ENCODE measurements around the gene FICD.

Gene FICD

DNA sequence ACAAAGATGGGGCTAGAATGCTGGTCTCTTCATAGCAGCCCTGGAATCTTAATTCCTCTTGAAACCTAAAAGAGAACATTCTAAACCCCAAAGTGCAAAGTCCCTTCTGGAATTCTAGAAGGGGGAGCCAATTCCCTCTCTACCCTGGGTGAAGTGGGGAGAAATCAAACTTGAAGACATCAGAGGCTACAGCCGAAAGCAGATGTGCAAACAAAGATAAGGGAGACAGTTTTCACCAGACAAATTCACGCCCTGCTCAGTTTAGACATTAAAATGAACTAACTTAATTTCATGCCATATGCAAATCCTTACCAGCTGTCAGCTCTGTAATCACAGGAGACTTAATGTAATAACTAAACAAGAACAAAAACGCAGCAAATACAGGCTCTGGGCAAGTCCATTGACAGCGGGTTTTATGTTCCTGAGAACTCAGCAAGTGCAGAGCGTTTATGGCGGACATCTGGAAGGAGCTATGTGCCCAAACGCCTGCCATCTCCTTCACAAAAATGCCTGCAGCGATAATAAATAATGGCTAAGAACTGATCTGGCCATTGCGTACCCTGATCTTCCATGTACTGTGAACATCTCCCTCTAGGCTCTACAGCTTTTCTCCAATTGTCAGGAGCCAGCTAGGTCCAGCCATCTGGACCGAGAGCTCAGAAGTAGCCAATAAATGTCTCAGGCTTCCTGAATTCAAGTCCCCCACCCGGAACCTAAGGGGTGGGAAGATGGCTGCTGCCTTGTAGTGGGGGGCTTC, 19.1 kb upstream of the FICD start:
- no peak for FAIRE-seq
- no peak for DNase-seq (ENCODE audit: extremely low spot score, insufficient read length, low read depth)

DNA sequence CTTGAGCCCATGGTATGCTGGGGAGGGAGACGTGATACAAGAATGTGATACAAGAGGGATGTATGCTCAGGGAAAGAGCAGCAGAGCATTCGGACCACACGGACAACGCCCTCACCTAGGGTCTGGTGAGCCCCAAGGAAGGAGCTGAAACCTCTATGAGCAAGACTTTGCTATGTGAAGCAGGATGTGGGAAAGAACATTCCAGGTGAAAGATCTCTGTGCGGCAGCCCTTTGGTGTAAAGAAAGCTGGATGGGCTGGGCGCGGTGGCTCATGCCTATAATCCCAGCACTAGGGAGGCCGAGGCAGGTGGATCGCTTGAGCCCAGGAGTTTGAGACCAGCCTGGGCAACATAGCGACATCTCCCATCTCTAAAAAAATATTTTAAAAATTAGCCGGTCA, 16.9 kb upstream of the FICD start:
- FAIRE-seq (no peak), DNase-seq (ENCODE audit: extremely low spot score, insufficient read length, low read depth) (no peak)

DNA sequence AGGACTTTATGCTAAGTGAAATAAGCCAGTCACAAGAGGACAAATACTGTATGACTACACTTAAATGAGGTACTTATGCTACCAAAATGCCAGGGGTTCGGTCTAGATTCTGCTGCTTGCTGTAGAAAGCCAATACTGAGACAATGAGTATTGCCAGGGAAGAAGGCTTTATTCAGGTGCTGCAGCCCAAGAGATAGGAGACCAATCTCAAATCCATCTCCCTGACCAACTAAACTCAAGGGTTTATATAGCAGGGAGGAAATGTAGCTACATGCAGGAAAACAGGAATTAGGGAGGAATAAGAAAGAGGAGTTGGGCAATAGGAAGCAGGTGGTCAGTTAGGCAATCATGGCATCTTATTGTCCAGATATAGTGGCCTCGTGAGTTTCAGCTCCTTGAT, 12.2 kb upstream of the FICD start:
- DNase-seq (ENCODE audit: extremely low spot score, insufficient read length, low read depth) (no peak), FAIRE-seq (no peak)

DNA sequence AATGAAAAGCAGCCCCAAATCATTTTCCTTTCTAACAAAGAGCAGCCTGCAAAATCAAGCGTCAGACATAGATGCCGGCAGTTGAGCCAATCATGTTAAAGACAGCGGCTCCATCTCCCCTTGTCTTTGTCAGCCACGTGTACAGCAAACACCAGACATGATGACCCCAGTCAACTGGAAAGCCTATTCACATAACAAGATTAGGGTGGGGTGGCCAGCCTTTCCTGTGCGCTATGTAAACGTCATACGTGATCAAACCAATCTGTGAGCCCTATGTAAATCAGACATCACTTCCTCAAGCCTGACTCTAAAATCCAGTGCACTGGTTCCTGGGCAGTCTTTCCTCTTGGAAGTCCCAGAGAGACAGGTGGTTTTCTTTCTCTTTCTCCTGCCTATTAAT, 9.9 kb upstream of the FICD start:
- DNase-seq (ENCODE audit: extremely low spot score, insufficient read length, low read depth) (no peak), FAIRE-seq (no peak)

DNA sequence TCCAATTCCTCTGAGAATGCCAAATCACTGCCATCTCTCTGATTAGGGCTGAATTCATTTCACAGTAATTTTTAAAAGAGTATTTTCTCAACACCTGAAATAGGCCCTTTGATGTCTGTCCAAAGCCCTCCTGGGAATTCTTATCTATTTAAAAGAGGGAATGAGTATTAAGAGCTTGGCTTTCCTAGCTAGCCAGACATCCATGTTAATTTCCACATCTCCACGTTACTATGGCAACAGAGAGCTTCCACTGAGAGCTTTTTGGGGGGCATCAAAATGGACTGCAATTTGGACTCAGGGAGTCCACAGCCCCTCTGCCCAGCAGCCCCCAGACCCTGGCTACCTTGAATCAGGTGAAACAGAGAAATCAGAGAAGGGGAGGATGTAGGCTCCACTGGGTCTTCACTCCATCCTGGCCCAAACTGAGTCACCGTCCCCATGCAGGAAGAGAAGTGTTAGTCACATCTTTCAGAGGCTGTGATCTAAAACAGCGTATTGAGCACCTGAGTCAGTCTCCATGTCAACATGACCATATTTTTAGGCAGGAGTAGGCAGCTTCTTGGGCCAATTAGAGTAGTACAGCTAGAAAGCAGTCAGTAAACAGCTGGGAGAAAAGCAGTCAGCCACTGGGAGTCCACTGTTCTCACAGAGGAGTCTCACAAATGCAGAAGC, 7.0 kb upstream of the FICD start:
- FAIRE-seq = no peak
- no peak for DNase-seq (ENCODE audit: extremely low spot score, insufficient read length, low read depth)

DNA sequence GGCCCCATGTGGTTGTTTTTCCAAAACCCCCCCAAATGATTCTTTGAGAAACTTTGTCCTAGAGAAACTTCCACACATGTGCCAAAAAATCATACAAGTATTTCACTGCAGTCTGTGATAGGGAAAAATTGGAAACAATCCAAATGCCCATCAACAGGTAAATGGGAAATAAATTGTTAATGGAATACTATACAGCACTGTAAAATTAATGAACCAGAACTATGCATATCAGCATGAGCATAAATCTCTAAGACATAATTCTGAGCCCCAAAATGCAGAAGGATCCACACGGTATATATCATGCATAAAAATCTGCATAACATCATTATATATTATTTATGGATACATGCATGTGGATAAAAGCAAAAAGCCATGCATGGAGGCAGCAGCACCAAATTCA, 5.3 kb upstream of the FICD start:
- FAIRE-seq = no peak

DNA sequence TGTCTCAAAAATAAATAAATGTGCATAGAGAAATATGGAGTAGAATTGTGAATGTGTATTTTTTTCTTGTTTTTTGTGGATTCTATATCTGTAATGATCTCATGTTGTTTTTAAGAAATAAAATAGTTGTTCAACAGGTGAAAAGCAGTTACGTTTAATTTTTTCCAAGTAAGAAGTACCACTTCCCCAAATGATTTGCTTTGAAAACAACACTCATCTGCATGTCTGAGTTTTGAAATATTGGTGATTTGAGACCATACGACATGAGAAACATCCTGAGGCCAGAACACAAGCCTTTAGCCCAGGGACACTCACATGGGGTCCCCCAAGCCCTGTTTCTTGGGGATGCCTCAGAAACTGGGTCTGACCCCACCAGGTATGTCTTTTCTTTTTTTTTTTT, 4.2 kb upstream of the FICD start:
- DNase-seq (ENCODE audit: extremely low spot score, insufficient read length, low read depth) (no peak), FAIRE-seq (no peak)

More for the DNA sequence above, 5.3 kb upstream of the FICD start:
- DNase-seq (ENCODE audit: extremely low spot score, insufficient read length, low read depth) = no peak

DNA sequence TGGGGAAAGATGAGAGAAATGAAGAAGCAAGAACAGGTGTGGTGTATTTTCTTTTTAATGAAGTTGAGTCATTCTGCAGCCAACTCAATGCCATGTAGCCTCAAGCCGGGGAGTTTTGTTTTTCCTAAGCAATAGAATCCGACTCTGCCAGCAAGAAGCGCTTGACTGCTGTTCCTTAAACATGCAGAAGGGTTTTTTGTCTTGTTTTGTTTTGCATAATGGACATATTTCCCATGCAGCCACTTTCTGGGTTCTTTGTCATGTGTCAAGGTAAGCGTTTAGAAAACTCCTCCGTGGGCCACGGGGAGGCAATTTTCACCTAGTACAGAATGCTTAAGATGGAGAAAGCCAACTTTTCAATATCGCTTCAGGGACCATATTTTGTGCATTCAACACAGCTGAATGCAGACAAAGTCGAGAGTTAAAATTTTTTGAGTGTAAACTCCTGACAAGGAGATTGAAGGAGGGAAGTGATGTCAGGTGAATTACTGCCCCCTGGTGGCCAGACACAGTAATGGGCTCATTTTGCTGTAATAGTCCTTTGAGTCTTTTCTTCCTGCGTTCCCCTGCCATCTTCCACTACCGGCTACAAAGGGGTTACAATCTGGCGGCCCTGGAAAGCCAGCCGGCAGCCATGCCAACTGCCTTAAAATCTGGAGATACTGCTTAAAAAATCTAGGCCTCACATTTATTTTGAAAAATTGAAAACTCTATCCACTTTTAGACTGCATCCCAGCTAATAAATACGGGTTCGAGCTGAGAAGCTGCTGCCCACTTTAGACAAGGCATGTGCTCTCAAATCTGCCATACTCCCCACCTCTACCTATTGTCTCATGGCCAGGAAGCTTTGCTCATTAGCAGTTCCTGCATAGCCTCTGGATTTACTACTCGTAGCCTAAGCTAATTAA, 3.2 kb upstream of the FICD start:
- no peak for DNase-seq (ENCODE audit: extremely low spot score, insufficient read length, low read depth)
- FAIRE-seq = peak; percentile 86

DNA sequence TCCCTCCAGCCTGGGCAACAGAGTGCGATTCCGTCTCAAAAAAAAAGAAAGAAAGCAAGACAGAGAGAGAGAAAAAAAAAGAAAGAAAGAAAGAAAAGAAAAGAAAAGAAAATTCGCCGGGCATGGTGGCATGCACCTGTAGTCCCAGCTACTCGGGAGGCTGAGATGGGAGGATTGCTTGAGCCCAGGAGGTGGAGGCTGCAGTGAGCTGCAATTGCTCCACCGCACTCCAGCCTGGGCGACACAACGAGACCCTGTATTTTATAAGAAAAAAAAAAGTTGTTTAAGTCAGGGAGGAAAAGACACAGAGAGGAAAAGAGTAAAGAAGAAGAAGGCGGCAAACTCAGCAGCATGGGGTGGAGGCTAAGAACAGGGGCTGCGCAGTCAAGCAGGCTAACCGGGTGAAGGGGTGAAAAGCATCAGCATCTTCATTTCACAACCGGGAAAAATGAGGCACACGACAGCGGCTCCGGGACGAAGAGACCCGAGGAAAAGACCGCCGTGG, 557 bp upstream of the FICD start:
- DNase-seq (ENCODE audit: extremely low spot score, insufficient read length, low read depth) = no peak
- FAIRE-seq = no peak

DNA sequence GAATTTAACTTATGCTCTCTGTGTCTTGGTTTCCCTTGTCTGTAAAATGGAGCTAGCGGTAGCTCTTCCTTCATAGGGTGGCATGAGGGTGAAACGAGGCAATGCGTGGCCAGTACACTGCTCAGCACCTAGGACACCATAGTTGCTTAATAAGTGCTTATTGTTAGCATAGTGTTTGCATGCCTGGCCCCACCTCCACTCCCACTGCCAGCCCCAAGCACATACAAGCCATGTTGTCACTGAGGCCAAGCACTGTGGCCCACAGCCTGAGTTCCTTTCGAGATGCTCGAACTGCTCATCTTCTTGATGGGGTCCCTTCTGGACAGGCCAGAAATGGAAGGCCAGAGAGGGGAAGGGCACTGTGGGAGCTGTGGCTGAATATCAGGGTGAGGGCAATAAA, 839 bp downstream of the FICD start:
- FAIRE-seq (peak; percentile 39), DNase-seq (ENCODE audit: extremely low spot score, insufficient read length, low read depth) (no peak)

DNA sequence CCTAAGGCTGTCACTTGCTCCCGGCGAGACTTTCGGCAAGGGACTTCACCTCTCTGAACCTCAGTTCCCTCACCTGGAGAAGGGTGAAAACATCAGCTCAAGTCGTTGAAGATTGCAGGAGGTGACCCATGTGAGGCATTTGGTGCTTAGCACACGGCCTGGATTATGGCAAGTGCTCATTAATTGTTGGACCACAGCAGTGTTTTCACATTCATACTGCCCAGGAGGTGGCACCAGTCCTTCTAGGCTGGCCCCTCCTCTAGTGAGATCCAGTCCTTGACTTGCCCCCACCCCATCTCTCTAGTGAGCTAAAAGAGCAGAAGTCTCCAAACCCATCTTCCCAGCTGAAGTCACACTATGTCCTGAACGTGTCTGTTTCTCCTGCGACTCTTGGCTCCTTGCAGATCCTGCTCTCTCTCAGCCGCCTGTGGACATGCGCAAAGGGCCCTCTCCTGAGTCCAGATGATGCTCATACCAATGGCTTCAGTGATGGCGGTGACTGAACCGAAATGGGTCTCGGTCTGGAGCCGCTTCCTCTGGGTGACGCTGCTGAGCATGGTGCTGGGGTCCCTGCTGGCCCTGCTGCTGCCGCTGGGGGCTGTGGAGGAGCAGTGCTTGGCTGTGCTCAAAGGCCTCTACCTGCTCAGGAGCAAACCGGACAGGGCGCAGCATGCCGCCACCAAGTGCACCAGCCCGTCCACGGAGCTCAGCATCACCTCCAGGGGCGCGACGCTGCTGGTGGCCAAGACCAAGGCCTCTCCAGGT, 1.6 kb downstream of the FICD start:
- FAIRE-seq = no peak
- no peak for DNase-seq (ENCODE audit: extremely low spot score, insufficient read length, low read depth)

DNA sequence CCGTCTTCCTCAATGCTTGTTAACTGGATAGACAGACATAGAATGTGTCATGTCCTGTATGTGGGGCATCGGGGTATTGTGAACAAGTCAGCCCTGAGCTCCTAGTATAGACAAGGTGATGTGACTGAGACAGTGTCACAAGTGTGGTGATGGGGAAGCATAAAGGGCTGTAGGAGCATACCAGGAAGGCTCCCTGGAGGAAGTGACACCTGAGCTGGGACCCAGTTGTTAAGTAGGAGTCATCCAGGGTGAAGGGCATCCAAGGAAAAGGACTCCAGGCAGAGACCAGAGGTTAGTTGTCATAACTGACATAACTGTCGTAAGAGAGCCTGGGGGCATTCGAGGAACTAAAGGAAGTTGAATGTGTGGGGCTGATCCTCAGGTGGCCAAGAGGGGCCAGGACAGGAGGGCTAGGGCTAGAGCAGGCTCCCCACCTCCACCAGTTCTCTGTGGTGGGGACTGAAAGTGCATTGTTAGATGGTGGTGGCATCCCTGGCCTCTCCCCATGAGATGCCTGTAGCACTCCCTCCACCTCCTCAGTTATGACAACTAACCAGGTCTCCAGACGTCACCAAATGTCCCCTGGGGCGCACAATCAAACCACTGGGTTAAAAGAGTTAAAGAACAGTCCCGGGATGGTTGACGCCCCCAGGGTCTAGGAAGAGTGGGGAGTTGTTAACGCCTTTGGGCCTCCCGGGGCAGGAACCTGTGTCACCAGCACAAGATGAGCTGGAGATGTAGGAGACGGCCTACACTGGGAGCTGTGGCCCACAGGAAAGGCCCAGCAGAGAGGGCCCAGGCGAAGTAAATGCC, 2.4 kb downstream of the FICD start:
- no peak for DNase-seq (ENCODE audit: extremely low spot score, insufficient read length, low read depth)
- FAIRE-seq = no peak

DNA sequence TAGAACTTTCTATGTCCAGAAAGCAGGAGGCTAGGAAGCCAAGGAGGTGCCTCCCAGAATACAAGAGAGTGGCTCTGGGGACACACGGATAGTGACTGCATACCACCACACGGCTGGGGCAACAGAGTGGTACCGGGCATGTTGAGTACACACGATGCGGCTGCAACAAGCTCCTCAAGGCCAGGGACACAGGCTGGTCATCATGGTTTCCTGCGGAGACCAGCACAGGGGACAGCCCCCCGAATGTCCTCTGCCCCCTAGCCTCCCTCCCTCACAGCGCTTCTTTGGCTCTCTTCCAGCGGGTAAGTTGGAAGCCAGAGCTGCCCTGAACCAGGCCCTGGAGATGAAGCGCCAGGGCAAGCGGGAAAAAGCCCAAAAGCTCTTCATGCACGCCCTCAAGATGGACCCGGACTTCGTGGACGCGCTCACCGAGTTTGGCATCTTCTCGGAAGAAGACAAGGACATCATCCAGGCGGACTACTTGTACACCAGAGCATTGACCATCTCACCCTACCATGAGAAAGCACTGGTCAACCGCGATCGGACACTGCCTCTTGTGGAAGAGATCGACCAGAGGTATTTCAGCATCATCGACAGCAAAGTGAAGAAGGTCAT, 3.1 kb downstream of the FICD start:
- no peak for FAIRE-seq
- no peak for DNase-seq (ENCODE audit: extremely low spot score, insufficient read length, low read depth)

DNA sequence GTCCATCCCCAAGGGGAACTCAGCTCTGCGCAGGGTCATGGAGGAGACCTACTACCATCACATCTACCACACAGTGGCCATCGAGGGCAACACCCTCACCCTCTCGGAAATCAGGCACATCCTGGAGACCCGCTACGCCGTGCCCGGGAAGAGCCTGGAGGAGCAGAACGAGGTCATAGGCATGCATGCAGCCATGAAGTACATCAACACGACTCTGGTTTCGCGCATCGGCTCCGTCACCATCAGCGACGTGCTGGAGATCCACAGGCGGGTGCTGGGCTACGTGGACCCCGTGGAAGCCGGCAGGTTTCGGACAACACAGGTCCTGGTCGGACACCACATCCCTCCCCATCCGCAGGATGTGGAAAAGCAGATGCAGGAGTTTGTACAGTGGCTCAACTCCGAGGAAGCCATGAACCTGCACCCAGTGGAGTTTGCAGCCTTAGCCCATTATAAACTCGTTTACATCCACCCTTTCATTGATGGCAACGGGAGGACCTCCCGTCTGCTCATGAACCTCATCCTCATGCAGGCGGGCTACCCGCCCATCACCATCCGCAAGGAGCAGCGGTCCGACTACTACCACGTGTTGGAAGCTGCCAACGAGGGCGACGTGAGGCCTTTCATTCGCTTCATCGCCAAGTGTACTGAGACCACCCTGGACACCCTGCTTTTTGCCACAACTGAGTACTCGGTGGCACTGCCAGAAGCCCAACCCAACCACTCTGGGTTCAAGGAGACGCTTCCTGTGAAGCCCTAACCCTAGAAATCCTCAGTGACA, 3.8 kb downstream of the FICD start:
- FAIRE-seq (no peak), DNase-seq (ENCODE audit: extremely low spot score, insufficient read length, low read depth) (no peak)

DNA sequence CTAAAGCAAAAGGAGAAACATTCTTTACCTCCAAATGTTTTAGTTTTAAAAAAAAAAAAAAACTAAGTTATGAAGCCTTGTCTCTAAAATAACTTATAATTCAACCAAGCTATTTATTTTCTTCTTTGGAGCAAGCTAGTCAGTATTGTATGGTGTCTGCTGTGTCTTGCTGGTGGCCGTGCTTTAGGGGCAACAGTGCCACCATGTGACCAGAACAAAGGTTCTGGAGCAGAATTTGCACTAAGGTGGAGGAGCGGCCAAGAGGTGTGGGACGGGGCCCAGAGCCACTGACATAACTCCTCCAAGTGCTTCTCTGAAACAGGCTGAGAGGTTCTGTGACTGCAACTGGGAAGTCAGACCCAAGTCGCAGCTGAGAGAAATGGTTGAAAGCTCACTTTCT, 4.5 kb downstream of the FICD start:
- FAIRE-seq = peak; percentile 18
- DNase-seq (ENCODE audit: extremely low spot score, insufficient read length, low read depth) = no peak

DNA sequence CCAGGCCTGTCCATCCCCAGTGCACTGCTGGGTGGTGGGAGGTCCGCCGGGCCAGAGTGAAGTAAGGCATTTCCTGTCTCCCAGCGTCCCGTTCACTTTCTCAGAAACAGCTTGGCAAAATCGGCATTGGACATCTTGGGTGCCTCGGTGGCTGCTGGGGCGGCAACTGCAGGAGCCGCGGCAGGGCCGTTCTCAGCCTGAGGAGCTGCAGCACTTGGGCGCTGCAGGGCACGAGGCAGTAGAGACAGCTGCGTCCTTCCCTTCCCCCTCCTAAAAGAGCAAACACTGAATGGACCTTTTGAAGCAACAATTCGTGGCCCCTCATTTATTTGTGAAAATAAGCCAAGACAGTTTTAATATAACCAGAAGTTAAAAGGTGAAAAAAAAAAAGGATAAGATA, 8.3 kb downstream of the FICD start:
- no peak for FAIRE-seq
- DNase-seq (ENCODE audit: extremely low spot score, insufficient read length, low read depth) = no peak

DNA sequence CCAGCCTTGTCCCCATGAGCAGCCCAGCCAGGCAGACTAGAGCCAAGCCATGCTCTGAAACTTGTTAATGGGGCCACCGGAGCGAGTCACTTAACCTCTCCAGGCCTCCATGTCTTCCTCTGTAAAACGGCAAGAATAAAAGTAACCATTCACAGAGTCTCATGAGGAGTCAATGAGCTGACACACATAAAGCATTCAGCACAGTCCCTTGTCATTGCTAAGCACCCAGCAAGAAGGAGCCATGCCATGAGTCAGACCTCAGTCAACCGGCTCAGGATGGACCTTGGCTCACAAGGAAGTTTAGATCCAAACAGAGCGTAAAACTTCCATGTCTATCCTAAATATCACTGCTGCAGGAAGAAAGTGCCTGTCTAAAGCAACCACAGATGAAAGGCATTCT, 10.6 kb downstream of the FICD start:
- FAIRE-seq (no peak), DNase-seq (ENCODE audit: extremely low spot score, insufficient read length, low read depth) (no peak)
